ENCODE measurements around the gene NEO1. TPM values are rescaled to one million over a fixed set of nuclear protein-coding genes. Genes with fewer than 3 reads are reported as not detected.
A peak's percentile ranks its signal among the peaks of the same experiment; 100 is the strongest.

The NEO1 gene, protein sequence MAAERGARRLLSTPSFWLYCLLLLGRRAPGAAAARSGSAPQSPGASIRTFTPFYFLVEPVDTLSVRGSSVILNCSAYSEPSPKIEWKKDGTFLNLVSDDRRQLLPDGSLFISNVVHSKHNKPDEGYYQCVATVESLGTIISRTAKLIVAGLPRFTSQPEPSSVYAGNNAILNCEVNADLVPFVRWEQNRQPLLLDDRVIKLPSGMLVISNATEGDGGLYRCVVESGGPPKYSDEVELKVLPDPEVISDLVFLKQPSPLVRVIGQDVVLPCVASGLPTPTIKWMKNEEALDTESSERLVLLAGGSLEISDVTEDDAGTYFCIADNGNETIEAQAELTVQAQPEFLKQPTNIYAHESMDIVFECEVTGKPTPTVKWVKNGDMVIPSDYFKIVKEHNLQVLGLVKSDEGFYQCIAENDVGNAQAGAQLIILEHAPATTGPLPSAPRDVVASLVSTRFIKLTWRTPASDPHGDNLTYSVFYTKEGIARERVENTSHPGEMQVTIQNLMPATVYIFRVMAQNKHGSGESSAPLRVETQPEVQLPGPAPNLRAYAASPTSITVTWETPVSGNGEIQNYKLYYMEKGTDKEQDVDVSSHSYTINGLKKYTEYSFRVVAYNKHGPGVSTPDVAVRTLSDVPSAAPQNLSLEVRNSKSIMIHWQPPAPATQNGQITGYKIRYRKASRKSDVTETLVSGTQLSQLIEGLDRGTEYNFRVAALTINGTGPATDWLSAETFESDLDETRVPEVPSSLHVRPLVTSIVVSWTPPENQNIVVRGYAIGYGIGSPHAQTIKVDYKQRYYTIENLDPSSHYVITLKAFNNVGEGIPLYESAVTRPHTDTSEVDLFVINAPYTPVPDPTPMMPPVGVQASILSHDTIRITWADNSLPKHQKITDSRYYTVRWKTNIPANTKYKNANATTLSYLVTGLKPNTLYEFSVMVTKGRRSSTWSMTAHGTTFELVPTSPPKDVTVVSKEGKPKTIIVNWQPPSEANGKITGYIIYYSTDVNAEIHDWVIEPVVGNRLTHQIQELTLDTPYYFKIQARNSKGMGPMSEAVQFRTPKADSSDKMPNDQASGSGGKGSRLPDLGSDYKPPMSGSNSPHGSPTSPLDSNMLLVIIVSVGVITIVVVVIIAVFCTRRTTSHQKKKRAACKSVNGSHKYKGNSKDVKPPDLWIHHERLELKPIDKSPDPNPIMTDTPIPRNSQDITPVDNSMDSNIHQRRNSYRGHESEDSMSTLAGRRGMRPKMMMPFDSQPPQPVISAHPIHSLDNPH (N-terminal part only)
- 5.6 and 9.1 TPM in 2 replicates for total RNA-seq

- peaks cover 27% of the 10 kb centered on the region for H3K27me3 Mint-ChIP-seq (ENCODE audit: insufficient read depth)
- intact Hi-C loops (cut with micrococcal nuclease), result loop anchor here (1.0 to 10.0 kb wide), 5 partner anchors 193 to 580 kb away; partner anchors contain the start of genes ARIH1, BBS4 and HIGD2B
- peak within 1 kb of the TSS; percentile 82 for H3K4me3 Mint-ChIP-seq
- no peaks in the 10 kb centered on the region for H3K9me3 Mint-ChIP-seq
- H3K4me1 Mint-ChIP-seq (ENCODE audit: low read depth), result peaks cover 8% of the 10 kb centered on the region
- H3K27ac Mint-ChIP-seq, result peak within 1 kb of the TSS; percentile 64
- peaks cover 2% of the 10 kb centered on the region for H3K36me3 Mint-ChIP-seq (ENCODE audit: low read depth)
- DNase-seq (ENCODE audit: low spot score), result peak; percentile 74
These were observed at the start of gene NEO1 for GRCh38 chr15:73051807-73052652. NEO1 (plus strand) TSS chr15:73052463; CDS start chr15:73052676, 213 bp downstream.

GRCh38 chr15:73004462-73004861 is 47.8 kb upstream of the NEO1 start:
- intact Hi-C loops (cut with micrococcal nuclease), result no loop called here
- DNase-seq (ENCODE audit: low spot score), result no peak
- no peak overlapping the region for H3K27ac Mint-ChIP-seq
- H3K9me3 Mint-ChIP-seq, result no peaks in the 10 kb centered on the region
- H3K4me3 Mint-ChIP-seq, result no peak overlapping the region
- H3K4me1 Mint-ChIP-seq (ENCODE audit: low read depth), result no peaks in the 10 kb centered on the region
- H3K36me3 Mint-ChIP-seq (ENCODE audit: low read depth), result no peaks in the 10 kb centered on the region
- H3K27me3 Mint-ChIP-seq (ENCODE audit: insufficient read depth), result peaks cover 9% of the 10 kb centered on the region

- DNase-seq (ENCODE audit: low spot score), result no peak
- H3K27me3 Mint-ChIP-seq (ENCODE audit: insufficient read depth), result peaks cover 7% of the 10 kb centered on the region
- H3K4me1 Mint-ChIP-seq (ENCODE audit: low read depth), result no peaks in the 10 kb centered on the region
- no peak overlapping the region for H3K4me3 Mint-ChIP-seq
- no peak overlapping the region for H3K27ac Mint-ChIP-seq
- no peaks in the 10 kb centered on the region for H3K36me3 Mint-ChIP-seq (ENCODE audit: low read depth)
- no peaks in the 10 kb centered on the region for H3K9me3 Mint-ChIP-seq
- intact Hi-C loops (cut with micrococcal nuclease), result no loop called here
These were observed 47.2 kb upstream of the NEO1 start for GRCh38 chr15:73005032-73005431.

GRCh38 chr15:73005446-73005845 is 46.8 kb upstream of the NEO1 start:
- H3K27me3 Mint-ChIP-seq (ENCODE audit: insufficient read depth), result peaks cover 7% of the 10 kb centered on the region
- no peaks in the 10 kb centered on the region for H3K36me3 Mint-ChIP-seq (ENCODE audit: low read depth)
- H3K4me1 Mint-ChIP-seq (ENCODE audit: low read depth), result no peaks in the 10 kb centered on the region
- H3K27ac Mint-ChIP-seq, result no peak overlapping the region
- intact Hi-C loops (cut with micrococcal nuclease), result no loop called here
- H3K4me3 Mint-ChIP-seq, result no peak overlapping the region
- no peaks in the 10 kb centered on the region for H3K9me3 Mint-ChIP-seq
- no peak for DNase-seq (ENCODE audit: low spot score)

- H3K4me1 Mint-ChIP-seq (ENCODE audit: low read depth), result no peaks in the 10 kb centered on the region
- H3K4me3 Mint-ChIP-seq, result no peak overlapping the region
- H3K9me3 Mint-ChIP-seq, result no peaks in the 10 kb centered on the region
- no peak for DNase-seq (ENCODE audit: low spot score)
- no peak overlapping the region for H3K27ac Mint-ChIP-seq
- intact Hi-C loops (cut with micrococcal nuclease), result no loop called here
- H3K27me3 Mint-ChIP-seq (ENCODE audit: insufficient read depth), result peaks cover 9% of the 10 kb centered on the region
- no peaks in the 10 kb centered on the region for H3K36me3 Mint-ChIP-seq (ENCODE audit: low read depth)
These were observed 45.7 kb upstream of the NEO1 start for GRCh38 chr15:73006523-73006922.

GRCh38 chr15:73009066-73010056 is 42.9 kb upstream of the NEO1 start:
- intact Hi-C loops (cut with micrococcal nuclease), result no loop called here
- H3K36me3 Mint-ChIP-seq (ENCODE audit: low read depth), result no peaks in the 10 kb centered on the region
- no peak overlapping the region for H3K4me3 Mint-ChIP-seq
- H3K9me3 Mint-ChIP-seq, result no peaks in the 10 kb centered on the region
- no peak overlapping the region for H3K27ac Mint-ChIP-seq
- H3K4me1 Mint-ChIP-seq (ENCODE audit: low read depth), result no peaks in the 10 kb centered on the region
- peaks cover 7% of the 10 kb centered on the region for H3K27me3 Mint-ChIP-seq (ENCODE audit: insufficient read depth)
- DNase-seq (ENCODE audit: low spot score), result no peak

DNA sequence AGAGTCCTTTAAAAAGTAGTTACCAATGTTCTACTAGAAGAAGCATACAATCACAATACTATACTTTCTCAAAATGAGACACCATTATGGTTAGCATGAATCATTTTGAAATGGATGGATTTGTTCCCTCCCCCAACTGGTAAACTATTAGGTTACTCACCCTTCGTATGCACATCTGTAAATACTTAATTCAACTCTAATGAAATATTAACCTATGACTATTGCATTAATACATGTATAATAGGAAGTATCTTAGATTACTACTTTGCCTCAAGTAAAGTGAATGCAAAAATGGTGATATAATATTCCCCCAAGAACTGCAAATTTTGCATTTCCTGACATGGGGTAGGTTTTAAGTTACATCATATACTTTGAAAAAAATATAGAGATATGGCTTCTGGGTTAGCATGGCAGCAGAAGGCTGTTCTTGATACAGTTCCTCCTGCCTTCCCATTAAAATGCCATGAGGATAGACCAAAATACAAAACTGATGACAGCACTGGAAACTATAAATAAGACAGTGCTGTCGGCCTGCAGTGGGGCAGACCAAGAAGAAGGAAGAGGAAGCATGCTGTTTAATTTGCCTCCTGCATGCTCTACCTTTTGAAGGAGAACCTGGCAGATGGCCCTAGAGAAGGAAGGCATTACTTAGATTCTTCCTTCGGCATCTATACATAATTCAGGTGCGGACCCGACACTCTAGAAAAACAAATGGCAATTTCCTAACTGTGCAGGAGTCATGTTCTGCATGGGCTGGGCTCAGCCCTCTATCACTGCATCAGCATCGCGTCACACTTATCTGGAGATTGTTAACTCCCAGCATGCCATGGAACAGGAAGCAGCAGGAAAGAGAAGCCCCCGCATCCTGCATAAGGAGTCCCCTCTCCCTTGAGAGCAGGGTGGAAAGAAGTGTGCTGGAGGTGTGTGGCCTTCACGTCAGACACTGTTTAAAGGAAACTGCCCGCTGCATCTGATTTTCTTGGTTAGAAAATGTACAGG is 41.8 kb upstream of the NEO1 start:
- Mint-ChIP-seq H3K27me3 (ENCODE audit: insufficient read depth) (peaks cover 7% of the 10 kb centered on the region), H3K4me1 (ENCODE audit: low read depth) (no peaks in the 10 kb centered on the region), H3K4me3 (no peak overlapping the region), H3K9me3 (no peaks in the 10 kb centered on the region), H3K27ac (no peak overlapping the region), H3K36me3 (ENCODE audit: low read depth) (no peaks in the 10 kb centered on the region)
- DNase-seq (ENCODE audit: low spot score), result no peak
- intact Hi-C loops (cut with micrococcal nuclease), result no loop called here

- no peak overlapping the region for H3K4me3 Mint-ChIP-seq
- H3K27me3 Mint-ChIP-seq (ENCODE audit: insufficient read depth), result peaks cover 7% of the 10 kb centered on the region
- H3K36me3 Mint-ChIP-seq (ENCODE audit: low read depth), result no peaks in the 10 kb centered on the region
- no peak overlapping the region for H3K27ac Mint-ChIP-seq
- no peaks in the 10 kb centered on the region for H3K9me3 Mint-ChIP-seq
- H3K4me1 Mint-ChIP-seq (ENCODE audit: low read depth), result no peaks in the 10 kb centered on the region
- intact Hi-C loops (cut with micrococcal nuclease), result no loop called here
- no peak for DNase-seq (ENCODE audit: low spot score)
These were observed 37.4 kb upstream of the NEO1 start for GRCh38 chr15:73014904-73015303.

DNA sequence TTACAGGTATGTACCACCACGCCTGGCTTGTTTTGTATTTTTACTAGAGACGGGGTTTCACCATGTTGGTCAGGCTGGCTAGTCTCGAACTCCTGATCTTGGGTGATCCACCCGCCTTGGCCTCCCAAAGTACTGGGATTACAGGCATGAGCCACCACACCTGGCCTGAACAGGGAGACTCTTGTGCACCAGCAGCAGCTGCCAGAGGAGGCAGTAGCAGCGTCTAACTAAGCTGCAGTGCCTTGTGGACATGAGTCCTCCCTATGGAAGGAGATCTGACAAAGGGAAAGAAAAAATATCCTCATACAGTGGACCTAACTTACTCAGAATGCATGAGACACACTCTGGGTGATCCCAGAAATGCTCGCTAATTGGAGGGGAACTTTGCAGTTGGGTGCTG is 36.8 kb upstream of the NEO1 start:
- Mint-ChIP-seq H3K27me3 (ENCODE audit: insufficient read depth) (peaks cover 3% of the 10 kb centered on the region), H3K9me3 (no peaks in the 10 kb centered on the region), H3K36me3 (ENCODE audit: low read depth) (no peaks in the 10 kb centered on the region), H3K27ac (no peak overlapping the region), H3K4me1 (ENCODE audit: low read depth) (no peaks in the 10 kb centered on the region), H3K4me3 (no peak overlapping the region)
- no peak for DNase-seq (ENCODE audit: low spot score)
- intact Hi-C loops (cut with micrococcal nuclease), result no loop called here

- intact Hi-C loops (cut with micrococcal nuclease), result no loop called here
- no peak for DNase-seq (ENCODE audit: low spot score)
- H3K4me1 Mint-ChIP-seq (ENCODE audit: low read depth), result no peaks in the 10 kb centered on the region
- no peak overlapping the region for H3K27ac Mint-ChIP-seq
- no peaks in the 10 kb centered on the region for H3K9me3 Mint-ChIP-seq
- H3K36me3 Mint-ChIP-seq (ENCODE audit: low read depth), result no peaks in the 10 kb centered on the region
- peaks cover 7% of the 10 kb centered on the region for H3K27me3 Mint-ChIP-seq (ENCODE audit: insufficient read depth)
- no peak overlapping the region for H3K4me3 Mint-ChIP-seq
These were observed 34.3 kb upstream of the NEO1 start for GRCh38 chr15:73017987-73018386.

Data from activated T-helper 1 cell treated with anti-CD3 and anti-CD28 coated beads, Interleukin-12 subunit alpha, Interleukin-12 subunit beta, Interleukin-2, Interleukin-4 antibody, amounts not matched to agents 30 ng/mL and 10 ng/mL and 1 ng/mL, durations not matched to agents 14 hours and 24 hours and 36 hours (primary cell).